Retina (tissue), 1 donor: Measurements from ENCODE around the gene RFX1.
"Not testable (repeated sequence)": the region's sequence is repeated elsewhere in the genome, so short reads cannot be mapped to it uniquely, and the experiment has no call there.

Source experiments
- DNase-seq: peaks from one replicate; pipeline ENCODE4 v3.0.0-alpha.2; 2016

RFX1 gene

GRCh38 chr19:14026652-14027192 lies 20.6 kb upstream of the RFX1 start:
- not testable (repeated sequence) for DNase-seq

GRCh38 chr19:14023404-14024235 lies 17.5 kb upstream of the RFX1 start:
- no peak for DNase-seq

GRCh38 chr19:14022469-14022868 lies 16.3 kb upstream of the RFX1 start:
- DNase-seq = no peak

GRCh38 chr19:14021474-14021873 lies 15.4 kb upstream of the RFX1 start:
- no peak for DNase-seq

- DNase-seq = not testable (repeated sequence)
These were observed 13.6 kb upstream of the RFX1 start for GRCh38 chr19:14019739-14020138.

GRCh38 chr19:14019100-14019499 lies 13.0 kb upstream of the RFX1 start:
- DNase-seq = no peak

- DNase-seq = no peak
These were observed 9.5 kb upstream of the RFX1 start for GRCh38 chr19:14015524-14016035.

GRCh38 chr19:14012378-14012915 lies 6.3 kb upstream of the RFX1 start:
- no peak for DNase-seq

GRCh38 chr19:14006766-14007562 lies 844 bp upstream of the RFX1 start:
- DNase-seq = no peak

GRCh38 chr19:14005349-14006084 lies 603 bp downstream of the RFX1 start:
- peak; percentile 73 for DNase-seq

- no peak for DNase-seq
These were observed 1.3 kb downstream of the RFX1 start for GRCh38 chr19:14004619-14005348.

- no peak for DNase-seq
These were observed 2.7 kb downstream of the RFX1 start for GRCh38 chr19:14003251-14004055.

GRCh38 chr19:14002571-14003250 lies 3.4 kb downstream of the RFX1 start:
- no peak for DNase-seq

- no peak for DNase-seq
These were observed 5.3 kb downstream of the RFX1 start for GRCh38 chr19:14000691-14001375.

- DNase-seq = no peak
These were observed 7.0 kb downstream of the RFX1 start for GRCh38 chr19:13999085-13999484.

GRCh38 chr19:13998426-13998825 lies 7.7 kb downstream of the RFX1 start:
- no peak for DNase-seq

- DNase-seq = no peak
These were observed 8.5 kb downstream of the RFX1 start for GRCh38 chr19:13997631-13997962.

- no peak for DNase-seq
These were observed 9.0 kb downstream of the RFX1 start for GRCh38 chr19:13996928-13997630.
